ENCODE results near the gene NCK2.

The NCK2 gene

GRCh38 chr2:105737980-105738657, 6.6 kb upstream of the NCK2 start:
- no peak for DNase-seq

GRCh38 chr2:105738658-105739241, 6.0 kb upstream of the NCK2 start:
- no peak for DNase-seq

- no peak for DNase-seq
Observed at GRCh38 chr2:105739426-105739825, 5.3 kb upstream of the NCK2 start.

GRCh38 chr2:105739944-105740530, 4.7 kb upstream of the NCK2 start:
- peak in 1 of 2 experiments; percentile 13 for DNase-seq

GRCh38 chr2:105741174-105741573, 3.5 kb upstream of the NCK2 start:
- no peak for DNase-seq

GRCh38 chr2:105741617-105742016, 3.1 kb upstream of the NCK2 start:
- no peak for DNase-seq

- peak; percentile 14 to 18 for DNase-seq
Observed at GRCh38 chr2:105744091-105744908, 412 bp upstream of the NCK2 start.

GRCh38 chr2:105746177-105747080, 1.7 kb downstream of the NCK2 start:
- DNase-seq, result peak; percentile 23

GRCh38 chr2:105747254-105747894, 2.7 kb downstream of the NCK2 start:
- no peak for DNase-seq

GRCh38 chr2:105747991-105748390, 3.3 kb downstream of the NCK2 start:
- DNase-seq, result no peak

GRCh38 chr2:105748566-105748965, 3.9 kb downstream of the NCK2 start:
- DNase-seq, result peak; percentile 45 to 48

- no peak for DNase-seq
Observed at GRCh38 chr2:105749583-105750400, 5.1 kb downstream of the NCK2 start.

- DNase-seq, result no peak
Observed at GRCh38 chr2:105750735-105751134, 6.0 kb downstream of the NCK2 start.

GRCh38 chr2:105751272-105751671, 6.6 kb downstream of the NCK2 start:
- no peak for DNase-seq

GRCh38 chr2:105752691-105753358, 8.1 kb downstream of the NCK2 start:
- no peak for DNase-seq

- DNase-seq, result no peak
Observed at GRCh38 chr2:105753380-105753779, 8.7 kb downstream of the NCK2 start.

GRCh38 chr2:105754011-105754410, 9.3 kb downstream of the NCK2 start:
- DNase-seq, result no peak

- DNase-seq, result no peak
Observed at GRCh38 chr2:105754994-105755393, 10.3 kb downstream of the NCK2 start.

GRCh38 chr2:105755895-105756294, 11.2 kb downstream of the NCK2 start:
- no peak for DNase-seq

GRCh38 chr2:105756435-105756834, 11.7 kb downstream of the NCK2 start:
- no peak for DNase-seq

Data from AML-193 (cell line).